Effector memory CD8-positive, alpha-beta T cell (primary cell): ENCODE data around the gene AGRN.
"Not testable (repeated sequence)": the region's sequence is repeated elsewhere in the genome, so short reads cannot be mapped to it uniquely, and the experiment has no call there.

Experiments
- ATAC-seq: fragments of 150-1000 bp; cut with Tn5 transposase; replicated peaks from 2 replicates; pipeline ENCODE4 v1.10.0; 2021; ENCODE audit warnings: mild to moderate bottlenecking, moderate library complexity
- DNase-seq, 3 experiments: peaks; one replicate each; pipeline ENCODE4 v3.0.0; 2021
- H3K27ac Mint-ChIP-seq, 2 donors: one replicate each; pipeline ENCODE4 v1.8.0; 2022; ENCODE audit warnings: mild to moderate bottlenecking in 2 of 2, mixed read lengths in 2 of 2, moderate library complexity in 2 of 2
- H3K27me3 Mint-ChIP-seq, 2 donors: one replicate each; pipeline ENCODE4 v1.8.0; 2022; ENCODE audit warnings: mixed read lengths in 2 of 2
- H3K36me3 Mint-ChIP-seq: one replicate; pipeline ENCODE4 v1.8.0; 2022; ENCODE audit warnings: mild to moderate bottlenecking, moderate library complexity, mixed read lengths; ENCODE audit not compliant: insufficient read depth
- H3K4me1 Mint-ChIP-seq, 2 donors: one replicate each; pipeline ENCODE4 v1.8.0; 2022; ENCODE audit warnings: low read depth in 2 of 2, mixed read lengths in 2 of 2
- H3K4me3 Mint-ChIP-seq, 2 donors: one replicate each; pipeline ENCODE4 v1.8.0; 2022; ENCODE audit warnings: mild to moderate bottlenecking in 2 of 2, mixed read lengths in 2 of 2, moderate library complexity in 2 of 2
- H3K9me3 Mint-ChIP-seq, 2 donors: one replicate each; pipeline ENCODE4 v1.8.0; 2022; ENCODE audit warnings: mixed read lengths in 2 of 2

Gene AGRN

DNA sequence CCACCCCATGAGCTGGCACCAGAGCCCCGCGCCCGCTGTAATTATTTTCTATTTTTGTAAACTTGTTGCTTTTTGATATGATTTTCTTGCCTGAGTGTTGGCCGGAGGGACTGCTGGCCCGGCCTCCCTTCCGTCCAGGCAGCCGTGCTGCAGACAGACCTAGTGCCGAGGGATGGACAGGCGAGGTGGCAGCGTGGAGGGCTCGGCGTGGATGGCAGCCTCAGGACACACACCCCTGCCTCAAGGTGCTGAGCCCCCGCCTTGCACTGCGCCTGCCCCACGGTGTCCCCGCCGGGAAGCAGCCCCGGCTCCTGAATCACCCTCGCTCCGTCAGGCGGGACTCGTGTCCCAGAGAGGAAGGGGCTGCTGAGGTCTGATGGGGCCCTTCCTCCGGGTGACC, 35.1 kb downstream of the AGRN start:
- peaks cover 6% of the 10 kb centered on the region in 2 donors for H3K4me1 Mint-ChIP-seq
- H3K4me3 Mint-ChIP-seq = no peak overlapping the region
- no peak for DNase-seq
- ATAC-seq = no peak
- peaks cover 12 to 34% of the 10 kb centered on the region in 2 donors for H3K27me3 Mint-ChIP-seq
- H3K36me3 Mint-ChIP-seq = peaks cover 6% of the 10 kb centered on the region
- no peaks in the 10 kb centered on the region for H3K9me3 Mint-ChIP-seq
- H3K27ac Mint-ChIP-seq = no peak overlapping the region

DNA sequence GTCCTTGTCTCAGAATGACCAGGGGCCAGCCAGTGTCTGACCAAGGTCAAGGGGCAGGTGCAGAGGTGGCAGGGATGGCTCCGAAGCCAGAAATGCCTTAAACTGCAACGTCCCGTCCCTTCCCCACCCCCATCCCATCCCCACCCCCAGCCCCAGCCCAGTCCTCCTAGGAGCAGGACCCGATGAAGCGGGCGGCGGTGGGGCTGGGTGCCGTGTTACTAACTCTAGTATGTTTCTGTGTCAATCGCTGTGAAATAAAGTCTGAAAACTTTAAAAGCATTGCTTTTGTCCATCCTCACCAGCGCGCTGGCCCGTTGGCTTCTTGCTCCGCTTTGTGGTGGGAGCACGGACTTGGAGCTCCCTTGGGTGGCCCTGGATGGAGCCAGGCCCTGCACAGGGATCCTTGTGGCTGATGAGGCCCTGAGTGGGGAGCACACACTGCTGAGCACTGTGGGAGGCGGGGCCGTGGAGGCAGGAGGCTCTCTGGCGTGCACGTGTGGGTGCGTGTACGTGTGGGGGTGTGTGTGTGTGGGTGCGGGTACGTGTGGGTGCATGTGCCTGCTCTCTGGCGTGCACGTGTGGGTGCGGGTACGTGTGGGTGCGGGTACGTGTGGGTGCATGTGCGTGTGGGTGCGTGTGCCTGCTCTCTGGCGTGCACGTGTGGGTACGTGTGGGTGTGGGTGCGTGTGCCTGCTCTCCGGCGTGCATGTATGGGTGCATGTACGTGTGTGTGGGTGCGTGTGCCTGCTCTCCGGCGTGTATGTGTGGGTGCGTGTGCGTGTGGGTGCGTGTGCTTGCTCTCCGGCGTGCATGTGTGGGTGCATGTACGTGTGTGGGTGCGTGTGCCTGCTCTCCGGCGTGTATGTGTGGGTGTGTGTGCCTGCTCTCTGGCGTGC, 36.2 kb downstream of the AGRN start:
- Mint-ChIP-seq H3K9me3 (no peaks in the 10 kb centered on the region), H3K4me1 (peaks cover 8 to 9% of the 10 kb centered on the region in 2 donors), H3K27me3 (peaks cover 12 to 45% of the 10 kb centered on the region in 2 donors), H3K4me3 (no peak overlapping the region), H3K36me3 (peaks cover 8% of the 10 kb centered on the region), H3K27ac (peak overlapping the region in 1 of 2 donors; percentile 52)
- DNase-seq (no peak), ATAC-seq (no peak)

DNA sequence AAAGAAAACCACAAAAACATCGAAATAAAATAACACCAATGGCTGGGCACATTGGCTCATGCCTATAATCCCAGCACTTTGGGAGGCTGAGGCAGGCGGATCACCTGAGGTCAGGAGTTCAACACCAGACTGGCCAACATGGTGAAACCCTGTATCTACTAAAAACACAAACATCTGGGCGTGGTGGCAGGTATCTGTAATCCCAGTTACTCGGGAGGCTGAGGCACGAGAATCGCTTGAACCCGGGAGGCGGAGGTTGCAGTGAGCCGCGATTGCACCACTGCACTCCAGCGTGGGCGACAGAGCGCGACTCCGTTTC, 37.8 kb downstream of the AGRN start:
- not testable (repeated sequence) for H3K27ac Mint-ChIP-seq, H3K9me3 Mint-ChIP-seq, ATAC-seq, DNase-seq, H3K36me3 Mint-ChIP-seq, H3K4me1 Mint-ChIP-seq
- Mint-ChIP-seq H3K4me3 (peak overlapping the region; percentile 77), H3K27me3 (peaks cover 12 to 54% of the 10 kb centered on the region in 2 donors)

DNA sequence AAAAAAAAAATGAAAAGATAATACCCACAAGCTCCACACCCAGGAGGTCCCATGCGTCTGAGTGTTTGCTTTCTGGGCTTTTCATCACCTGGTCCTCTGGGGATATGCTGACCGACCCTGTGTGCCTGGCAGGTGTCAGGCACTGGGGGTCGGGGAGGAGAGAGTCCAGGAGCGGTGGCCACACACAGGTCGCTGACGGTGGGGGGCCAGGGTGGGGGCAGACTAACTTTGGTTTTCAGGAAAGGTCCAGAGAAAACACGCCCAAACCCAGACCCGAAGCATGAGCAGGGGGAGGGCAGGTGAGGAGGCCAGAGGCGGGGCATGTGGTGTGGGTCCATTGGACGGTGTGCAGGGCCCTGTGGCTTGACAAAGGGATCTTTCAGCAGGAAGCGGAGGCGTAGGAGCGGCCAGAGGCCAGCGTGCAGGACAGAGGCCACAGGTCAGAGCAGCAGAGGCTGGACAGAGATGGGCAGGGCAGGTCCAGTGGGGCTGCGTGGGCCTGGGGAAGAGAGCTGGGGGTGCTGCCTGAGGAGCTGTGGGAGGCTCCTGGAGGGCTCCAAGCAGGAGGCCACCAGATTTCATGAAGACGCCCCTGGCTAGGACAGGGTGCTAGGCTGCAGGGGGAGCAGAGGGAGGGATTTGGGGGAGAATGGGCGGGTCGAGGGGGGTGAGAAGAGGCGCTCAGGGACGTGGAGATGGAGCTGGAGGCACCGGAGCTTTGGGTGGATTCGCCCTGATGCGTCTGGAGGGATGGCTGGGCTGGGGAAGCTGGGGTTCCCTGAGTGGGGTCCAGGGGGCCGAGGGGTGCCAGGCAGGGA, 38.4 kb downstream of the AGRN start:
- H3K27me3 Mint-ChIP-seq = peaks cover 12 to 60% of the 10 kb centered on the region in 2 donors
- H3K4me3 Mint-ChIP-seq = peak overlapping the region; percentile 77
- H3K9me3 Mint-ChIP-seq = no peaks in the 10 kb centered on the region
- peaks cover 8 to 9% of the 10 kb centered on the region in 2 donors for H3K4me1 Mint-ChIP-seq
- no peak for ATAC-seq
- peak overlapping the region in 1 of 2 donors; percentile 67 for H3K27ac Mint-ChIP-seq
- DNase-seq = no peak
- H3K36me3 Mint-ChIP-seq = peaks cover 8% of the 10 kb centered on the region

DNA sequence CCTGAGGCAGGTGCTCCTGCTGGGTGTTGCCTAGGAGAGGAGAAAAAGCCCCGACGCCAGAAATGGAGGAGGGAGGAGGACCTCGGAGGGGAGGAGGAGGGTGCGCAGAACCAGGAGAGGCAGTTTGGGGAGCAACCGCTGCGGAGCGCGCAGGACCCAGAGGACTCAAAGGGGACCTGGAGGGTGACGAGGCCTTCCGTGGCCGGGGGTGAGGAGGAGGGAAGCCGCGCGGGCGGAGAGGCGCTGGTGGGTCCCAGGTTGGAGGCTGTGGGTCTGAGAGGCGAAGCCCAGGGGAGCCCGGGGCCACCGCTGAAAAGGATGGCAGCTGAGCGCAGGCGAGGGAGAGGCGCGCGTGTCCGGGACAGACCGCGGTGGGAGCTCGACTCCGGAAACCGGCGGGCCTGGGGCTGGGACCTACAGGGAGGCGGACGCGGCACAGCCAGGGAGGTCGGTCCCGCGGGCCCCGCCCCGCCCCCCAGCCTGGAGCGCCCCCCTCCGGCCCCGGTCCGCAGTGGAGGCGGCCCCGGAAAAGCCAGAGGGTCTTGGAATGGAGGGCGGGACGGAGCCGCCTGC, 39.1 kb downstream of the AGRN start:
- H3K4me3 Mint-ChIP-seq = peak overlapping the region; percentile 77
- H3K36me3 Mint-ChIP-seq = peaks cover 8% of the 10 kb centered on the region
- no peak overlapping the region for H3K27ac Mint-ChIP-seq
- ATAC-seq (peak; percentile 15), DNase-seq (peak in 1 of 3 experiments; percentile 28)
- peaks cover 10% of the 10 kb centered on the region in 2 donors for H3K4me1 Mint-ChIP-seq
- H3K9me3 Mint-ChIP-seq = no peaks in the 10 kb centered on the region
- H3K27me3 Mint-ChIP-seq = peaks cover 12 to 60% of the 10 kb centered on the region in 2 donors

DNA sequence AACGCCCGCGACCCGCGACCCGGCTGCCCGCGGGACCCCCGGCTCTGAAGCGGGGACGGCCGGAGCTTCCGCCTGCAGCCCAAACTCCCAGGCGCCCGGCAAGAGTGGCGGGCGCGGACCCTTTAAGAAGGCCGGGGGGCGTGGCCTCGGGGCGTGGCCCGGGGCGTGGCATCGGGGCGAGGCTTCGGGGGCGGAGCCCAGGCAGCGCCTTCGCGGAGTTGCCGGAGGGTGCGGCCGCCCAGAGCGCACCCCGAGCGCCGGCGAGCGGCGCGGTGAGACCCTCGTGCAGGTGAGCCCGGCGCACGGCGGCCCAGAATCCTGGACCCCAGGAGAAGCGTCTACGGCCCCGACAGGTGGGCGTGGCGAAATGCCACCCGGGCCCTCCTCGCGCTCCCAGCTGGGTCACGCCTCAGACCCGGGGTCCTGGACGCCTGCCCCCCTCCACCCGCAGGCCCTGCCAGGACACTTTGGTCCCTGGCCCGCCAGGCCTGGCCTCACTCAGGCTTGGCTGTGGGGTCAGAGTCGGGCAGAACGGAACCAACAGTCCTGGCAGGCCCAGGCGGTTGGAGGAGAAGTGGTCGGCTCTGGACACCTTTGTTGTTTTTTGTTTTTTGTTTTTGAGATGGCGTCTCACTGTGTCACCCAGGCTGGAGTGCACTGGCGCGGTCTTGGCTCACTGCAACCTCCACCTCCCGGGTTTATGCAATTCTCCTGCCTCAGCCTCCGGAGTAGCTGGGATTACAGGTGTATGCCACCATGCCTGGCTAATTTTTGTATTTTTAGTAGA, 39.8 kb downstream of the AGRN start:
- Mint-ChIP-seq H3K4me1 (peaks cover 12 to 13% of the 10 kb centered on the region in 2 donors), H3K27me3 (peaks cover 12 to 60% of the 10 kb centered on the region in 2 donors), H3K9me3 (no peaks in the 10 kb centered on the region), H3K4me3 (peak overlapping the region in 1 of 2 donors; percentile 34), H3K36me3 (peaks cover 8% of the 10 kb centered on the region), H3K27ac (no peak overlapping the region)
- peak; percentile 85 to 93 (median 87) for DNase-seq
- ATAC-seq = peak; percentile 67

DNA sequence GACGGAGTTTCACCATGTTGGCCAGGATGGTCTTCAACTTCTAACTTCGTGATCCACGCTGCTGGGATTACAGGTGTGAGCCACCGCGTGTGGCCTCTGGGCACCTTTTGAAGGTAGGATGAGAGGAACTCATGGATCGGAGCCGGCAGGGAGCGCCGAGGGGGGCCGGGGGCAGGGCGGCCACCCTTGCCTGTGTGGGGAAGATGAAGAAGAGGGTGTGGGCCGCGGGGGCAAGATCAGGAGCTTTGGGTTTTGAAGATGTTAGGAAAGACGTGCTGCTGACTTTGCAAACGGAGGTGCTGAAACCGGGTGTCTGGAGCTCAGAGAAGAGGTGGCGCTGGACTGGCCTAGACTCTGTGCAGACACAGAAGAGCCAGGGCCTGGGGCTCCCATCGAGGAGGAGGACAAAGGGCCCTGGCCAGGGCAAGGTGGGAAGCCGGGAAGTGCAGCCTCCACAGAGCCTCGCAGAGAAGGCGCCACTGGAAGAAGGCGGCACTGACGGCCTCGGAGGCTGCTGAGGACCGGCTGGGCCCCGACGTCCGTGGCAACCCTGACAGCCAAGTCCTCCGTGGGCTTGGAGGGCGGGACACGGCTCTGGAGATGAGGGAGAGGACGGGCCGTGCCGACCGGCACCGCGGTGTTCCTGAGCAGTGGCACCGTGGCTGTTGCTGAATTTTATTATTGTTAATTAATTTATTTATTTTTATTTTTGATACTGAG, 40.5 kb downstream of the AGRN start:
- peaks cover 12 to 60% of the 10 kb centered on the region in 2 donors for H3K27me3 Mint-ChIP-seq
- DNase-seq (no peak), ATAC-seq (no peak)
- H3K4me3 Mint-ChIP-seq = peak overlapping the region in 1 of 2 donors; percentile 34
- peaks cover 12 to 13% of the 10 kb centered on the region in 2 donors for H3K4me1 Mint-ChIP-seq
- no peaks in the 10 kb centered on the region for H3K9me3 Mint-ChIP-seq
- H3K27ac Mint-ChIP-seq = no peak overlapping the region
- H3K36me3 Mint-ChIP-seq = peaks cover 8% of the 10 kb centered on the region

DNA sequence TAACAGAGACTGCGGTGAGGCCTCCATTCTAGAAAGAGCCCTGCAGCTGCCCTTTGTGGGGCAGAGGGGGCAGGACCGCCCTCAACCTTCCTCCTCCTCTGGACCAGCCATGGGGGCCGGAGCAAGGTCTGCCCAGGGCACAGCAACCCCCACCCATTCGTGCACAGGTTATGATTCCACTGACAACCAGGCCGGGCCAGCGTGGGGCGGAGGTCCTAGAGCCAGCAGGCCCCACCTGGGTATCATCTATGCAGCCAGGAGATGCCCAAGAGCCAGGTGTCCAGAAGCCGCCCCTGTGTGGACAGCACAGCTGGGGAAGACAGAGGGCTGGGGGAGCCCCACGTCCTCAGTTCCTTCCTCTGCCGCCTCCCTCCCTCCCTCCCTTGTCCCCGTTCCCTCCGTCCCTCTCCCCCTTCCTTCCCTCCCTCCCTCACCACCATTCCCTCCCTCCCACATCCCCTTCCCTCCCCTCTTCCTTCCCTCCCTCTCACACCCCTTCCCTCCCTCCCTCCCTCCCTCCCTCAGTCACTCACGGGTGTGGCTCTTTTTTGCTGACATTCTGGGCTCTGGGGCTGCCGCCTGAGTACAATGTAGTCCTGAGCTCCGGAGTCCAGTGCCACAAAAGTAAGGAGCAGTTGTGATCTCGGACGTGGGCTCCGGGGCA, 41.9 kb downstream of the AGRN start:
- peaks cover 11% of the 10 kb centered on the region for H3K36me3 Mint-ChIP-seq
- DNase-seq (no peak), ATAC-seq (no peak)
- H3K27me3 Mint-ChIP-seq = peaks cover 12 to 50% of the 10 kb centered on the region in 2 donors
- H3K4me3 Mint-ChIP-seq = no peak overlapping the region
- no peaks in the 10 kb centered on the region for H3K9me3 Mint-ChIP-seq
- peaks cover 12 to 13% of the 10 kb centered on the region in 2 donors for H3K4me1 Mint-ChIP-seq
- H3K27ac Mint-ChIP-seq = no peak overlapping the region

DNA sequence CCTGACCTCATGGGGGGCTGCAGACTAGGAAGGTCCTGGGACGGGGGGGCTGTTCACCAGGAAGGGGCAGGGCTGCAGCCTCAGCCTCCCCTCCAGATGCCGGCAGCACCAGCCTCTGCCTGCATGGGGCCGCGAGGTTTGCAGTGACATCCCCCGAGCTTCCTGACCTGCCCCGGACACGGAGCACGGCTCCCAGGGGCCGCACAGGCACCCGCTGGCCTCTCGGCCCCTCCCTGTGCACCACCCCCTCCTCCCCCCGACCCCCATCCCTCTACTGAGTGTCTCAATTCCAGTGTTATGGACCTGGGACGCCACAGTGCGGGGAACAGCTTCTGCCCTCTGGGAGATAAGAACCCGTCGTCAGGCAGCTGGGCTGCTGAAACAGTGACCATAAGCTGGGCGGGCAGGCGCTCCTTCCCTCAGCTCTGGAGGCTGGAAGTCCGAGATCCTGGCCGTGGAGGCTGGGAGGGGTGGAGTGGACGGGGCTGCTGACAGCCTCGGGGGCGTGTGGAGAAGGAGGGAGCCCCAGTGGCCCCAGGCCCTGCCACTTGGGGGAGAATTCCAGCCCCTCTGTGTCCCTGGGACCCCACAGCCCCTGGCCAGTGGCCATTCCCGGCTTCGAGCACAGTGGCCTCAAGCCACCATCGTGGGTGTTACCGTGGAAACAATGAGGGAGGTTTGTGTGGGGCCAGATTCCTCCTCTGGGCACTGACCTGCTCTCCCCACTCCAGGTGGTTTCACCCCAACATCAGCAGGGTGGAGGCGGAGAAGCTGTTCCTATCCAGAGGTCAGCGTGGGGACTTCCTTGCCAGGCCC, 42.6 kb downstream of the AGRN start:
- Mint-ChIP-seq H3K27me3 (peaks cover 12 to 43% of the 10 kb centered on the region in 2 donors), H3K36me3 (peaks cover 11% of the 10 kb centered on the region), H3K4me1 (peaks cover 12 to 13% of the 10 kb centered on the region in 2 donors), H3K9me3 (no peaks in the 10 kb centered on the region), H3K27ac (no peak overlapping the region), H3K4me3 (peak overlapping the region; percentile 27 to 45)
- ATAC-seq (no peak), DNase-seq (no peak)

DNA sequence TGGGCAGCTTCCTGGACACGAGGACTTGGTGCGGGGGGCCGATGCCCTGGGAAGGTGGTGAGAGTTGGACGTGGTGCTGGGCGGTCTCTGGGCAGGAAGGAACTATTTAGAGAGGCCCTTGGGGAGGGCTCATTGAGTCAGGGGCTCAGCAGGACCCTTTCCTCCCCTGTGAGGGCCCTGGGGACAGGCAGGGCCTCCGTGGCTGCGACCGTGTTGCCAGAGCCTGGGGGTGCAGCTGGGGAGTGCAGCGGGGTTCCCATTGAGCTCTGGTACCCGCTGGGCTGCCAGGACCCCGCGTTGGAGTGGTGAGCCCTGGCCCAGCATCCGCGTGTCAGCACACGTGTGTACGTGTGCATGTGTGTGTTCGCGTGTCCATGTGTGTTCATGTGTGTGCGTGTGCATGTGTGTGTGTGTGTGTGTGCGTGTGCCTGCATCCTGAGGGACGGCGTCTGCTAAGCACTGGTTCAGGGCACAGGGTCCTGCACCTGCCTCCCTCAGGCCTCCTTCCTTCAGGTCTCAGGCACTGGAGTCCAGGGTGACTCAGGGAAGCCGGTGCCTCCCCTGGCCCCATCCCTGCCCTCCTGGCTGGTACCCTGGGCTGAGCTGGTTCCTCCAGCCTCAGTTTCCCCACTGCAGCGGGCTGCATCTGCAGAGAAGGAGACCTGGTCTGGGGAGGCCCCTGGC, 43.5 kb downstream of the AGRN start:
- DNase-seq (no peak), ATAC-seq (no peak)
- peaks cover 5 to 34% of the 10 kb centered on the region in 2 donors for H3K27me3 Mint-ChIP-seq
- peak overlapping the region; percentile 27 to 45 for H3K4me3 Mint-ChIP-seq
- peaks cover 12% of the 10 kb centered on the region in 2 donors for H3K4me1 Mint-ChIP-seq
- H3K9me3 Mint-ChIP-seq = no peaks in the 10 kb centered on the region
- peaks cover 8% of the 10 kb centered on the region for H3K36me3 Mint-ChIP-seq
- peak overlapping the region in 1 of 2 donors; percentile 78 for H3K27ac Mint-ChIP-seq
